HG02943 (cell line): ENCODE results near the gene VCP.

Source experiments
- ATAC-seq: cut with Tn5 transposase; IDR thresholded peaks from one replicate; pipeline ENCODE4 v1.9.1; 2021; ENCODE audit warnings: mild to moderate bottlenecking, low read depth, moderate library complexity; ENCODE audit not compliant: unreplicated experiment

The VCP gene

DNA sequence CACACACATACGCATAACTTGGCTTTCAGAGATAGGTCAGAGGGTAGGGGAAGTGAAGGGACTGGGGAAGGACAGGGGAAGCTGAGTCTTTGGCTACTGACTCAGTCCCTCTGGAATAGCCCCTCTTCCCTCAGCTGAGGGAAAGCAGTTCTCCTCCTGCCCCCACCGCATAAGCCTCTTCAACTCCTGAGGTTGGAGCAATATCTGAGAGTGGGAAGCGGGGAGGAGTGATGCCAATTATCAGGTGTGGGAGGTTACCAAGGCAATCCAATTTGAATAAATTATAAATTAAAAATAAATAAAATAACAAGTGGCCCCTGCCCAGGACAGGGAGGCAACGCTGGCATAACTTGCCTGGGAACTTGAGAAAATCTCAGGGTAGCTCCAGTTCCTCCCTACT, 32.2 kb upstream of the VCP start:
- no peak for ATAC-seq

DNA sequence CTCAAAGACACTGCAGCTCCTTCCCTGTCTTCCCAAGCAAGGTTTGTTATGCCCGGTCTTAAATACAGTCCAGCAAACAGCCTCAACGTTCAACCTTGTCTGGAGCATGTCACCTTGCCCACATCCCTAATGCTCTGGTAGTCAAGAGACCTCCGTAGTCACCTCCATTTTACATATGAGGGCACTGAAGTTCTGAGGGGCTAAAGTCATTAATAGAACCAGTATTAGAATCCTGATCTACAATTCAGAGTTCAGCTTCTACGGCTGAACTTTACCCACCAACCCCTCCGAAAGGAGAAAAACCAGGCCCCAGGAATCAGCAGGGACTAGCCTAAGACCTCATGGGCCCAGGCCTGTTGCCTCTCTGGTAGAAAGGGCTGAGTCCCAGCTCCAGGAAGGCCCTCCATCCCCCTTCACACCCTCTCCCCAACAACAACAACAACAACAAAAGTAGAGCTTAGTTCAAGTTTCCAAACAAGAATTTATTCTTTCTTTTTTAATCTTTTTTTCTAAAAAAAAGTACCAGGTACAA, 31.3 kb upstream of the VCP start:
- ATAC-seq: no peak

DNA sequence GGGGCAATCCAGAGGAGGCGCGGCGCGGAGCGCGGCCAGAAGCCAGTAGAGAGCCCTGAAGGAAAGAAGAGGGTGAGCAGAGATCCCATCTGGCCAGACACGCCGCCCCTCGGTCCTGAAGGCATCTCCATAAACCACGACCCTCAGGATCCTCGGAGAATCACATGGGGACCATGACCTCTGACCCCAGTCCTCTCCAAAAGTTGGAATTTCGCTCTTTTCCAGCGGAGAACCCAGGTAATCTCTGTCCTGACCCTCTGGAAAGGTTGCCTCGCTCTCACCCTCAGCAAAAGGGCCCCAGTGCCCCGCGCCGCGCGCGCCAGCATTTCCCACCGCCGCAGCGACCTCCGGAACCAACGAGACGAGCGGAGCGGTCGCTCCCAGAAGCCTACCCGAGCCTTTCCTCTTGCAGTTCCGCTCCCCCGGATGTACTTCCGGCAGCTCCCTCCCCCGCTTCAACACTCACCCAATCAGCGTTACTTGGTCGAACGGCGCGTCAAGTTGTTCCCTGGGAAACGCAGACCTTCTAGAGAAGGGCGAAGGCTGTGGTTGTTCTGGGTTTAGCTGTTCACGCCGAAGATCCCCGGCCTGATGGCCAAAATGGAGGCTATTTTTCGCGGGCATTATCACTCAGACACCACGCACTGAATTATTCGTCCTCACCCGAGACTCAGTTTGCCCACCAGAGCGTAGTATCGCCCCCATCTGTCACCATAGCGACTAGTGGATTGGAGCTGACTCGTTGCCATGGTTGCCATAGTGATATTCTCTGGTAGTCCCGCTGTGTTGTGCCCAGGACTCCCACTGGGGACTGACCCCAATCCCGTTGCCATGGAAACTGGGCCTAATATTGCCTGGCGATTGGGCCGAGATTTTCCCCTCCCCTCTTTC, 30.6 kb upstream of the VCP start, which contains the start of gene STOML2:
STOML2 (minus strand) TSS at position 363 of the 891 bp plus-strand sequence; CDS start at position 326, 37 bp downstream.
- peak; percentile 97 for ATAC-seq

DNA sequence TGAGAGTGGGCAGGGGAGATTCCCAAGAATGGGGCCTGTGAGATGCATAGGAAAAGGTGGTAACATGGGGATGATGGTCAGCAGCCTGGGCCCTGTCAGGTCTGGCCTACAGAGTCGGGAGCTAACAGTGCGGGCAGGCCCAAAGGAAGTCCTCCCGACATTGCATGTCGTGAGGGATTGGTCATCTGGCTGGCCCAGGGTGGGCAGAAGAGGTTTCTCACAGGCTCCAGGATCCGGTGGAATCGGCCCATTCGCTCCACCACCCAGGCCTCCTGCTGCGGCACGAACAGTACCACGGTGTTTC, 30.0 kb upstream of the VCP start:
- ATAC-seq: peak; percentile 15

DNA sequence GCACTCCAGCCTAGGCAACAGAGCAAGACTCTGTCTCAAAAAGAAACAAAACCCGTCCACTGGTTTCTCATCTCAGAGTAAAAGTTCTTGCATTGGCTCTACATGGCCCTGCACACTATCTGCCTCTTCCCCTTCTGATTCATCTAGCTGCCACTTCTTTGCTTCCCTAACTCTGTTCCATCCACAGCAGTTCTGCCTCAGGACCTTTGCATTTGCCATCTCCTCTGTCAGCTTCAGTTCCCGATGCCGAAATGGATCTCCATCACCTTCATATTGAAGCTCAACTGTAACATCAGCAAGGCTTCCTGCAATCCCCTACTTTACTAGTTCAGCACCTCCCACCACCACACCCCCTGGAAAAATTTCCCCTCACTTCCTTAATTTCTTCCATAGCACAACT, 25.1 kb upstream of the VCP start:
- ATAC-seq: no peak

DNA sequence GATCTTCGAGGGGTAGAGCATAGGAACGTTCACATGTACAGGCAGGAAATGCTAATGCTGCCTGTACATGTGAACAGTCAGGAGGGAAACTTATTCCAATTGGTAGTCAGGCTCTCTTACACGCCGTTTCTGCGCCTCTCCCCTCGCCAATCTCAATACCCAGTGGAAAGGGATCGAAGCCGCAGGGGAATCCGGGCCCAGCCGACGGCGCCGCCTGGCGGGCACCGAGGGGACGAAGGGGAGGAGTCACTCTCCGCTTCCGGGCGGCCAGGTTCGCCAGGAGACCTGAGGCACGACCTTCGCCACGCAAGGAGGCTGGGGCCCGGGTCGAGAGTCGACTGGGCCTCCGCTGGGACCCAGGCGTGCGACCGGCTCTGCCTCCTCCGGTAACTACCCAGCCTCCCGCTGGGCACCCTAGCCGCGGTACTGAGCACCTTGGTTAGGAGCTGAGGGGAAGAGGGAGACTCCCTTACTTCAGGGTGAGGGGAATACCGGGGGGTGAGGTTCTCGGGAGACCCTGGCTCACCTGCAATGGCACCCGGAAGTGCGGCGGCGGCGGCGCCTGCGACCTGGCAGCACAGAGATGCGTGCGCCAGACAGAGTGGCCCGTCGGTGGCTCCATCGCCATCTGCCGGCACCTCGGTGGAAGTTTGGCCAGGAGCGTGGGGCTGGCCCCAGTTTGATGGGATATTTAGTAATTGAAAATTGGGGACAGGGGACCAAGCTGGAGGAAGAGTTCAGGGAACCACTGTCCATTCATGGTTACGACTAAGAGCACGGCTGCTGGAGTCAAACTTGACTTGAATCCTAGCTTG, 23.8 kb upstream of the VCP start, which contains the start of gene PIGO:
PIGO (minus strand) TSS at position 557 of the 815 bp plus-strand sequence. CDS start 1,026 bp downstream, outside the sequence.
- peak; percentile 68 for ATAC-seq

DNA sequence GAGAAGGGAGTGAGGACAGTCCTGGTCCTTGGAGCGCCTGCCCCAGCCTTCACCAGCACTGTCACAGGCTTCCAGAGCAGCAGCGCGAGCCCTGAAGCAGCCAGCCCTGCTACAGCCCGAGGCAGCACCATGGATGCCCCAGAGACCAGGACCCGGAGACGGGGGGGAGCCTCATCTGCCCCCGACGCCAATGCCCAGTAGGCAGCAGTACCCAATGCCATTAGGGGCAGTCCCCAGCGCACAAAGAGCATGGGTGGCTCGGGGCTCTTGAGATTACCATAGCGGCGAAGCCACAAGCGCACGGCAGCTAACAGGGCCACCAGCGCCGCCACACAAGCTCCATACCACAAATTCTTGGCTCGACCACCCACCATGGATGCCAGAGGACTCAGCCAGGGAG, 19.1 kb upstream of the VCP start:
- ATAC-seq: no peak

DNA sequence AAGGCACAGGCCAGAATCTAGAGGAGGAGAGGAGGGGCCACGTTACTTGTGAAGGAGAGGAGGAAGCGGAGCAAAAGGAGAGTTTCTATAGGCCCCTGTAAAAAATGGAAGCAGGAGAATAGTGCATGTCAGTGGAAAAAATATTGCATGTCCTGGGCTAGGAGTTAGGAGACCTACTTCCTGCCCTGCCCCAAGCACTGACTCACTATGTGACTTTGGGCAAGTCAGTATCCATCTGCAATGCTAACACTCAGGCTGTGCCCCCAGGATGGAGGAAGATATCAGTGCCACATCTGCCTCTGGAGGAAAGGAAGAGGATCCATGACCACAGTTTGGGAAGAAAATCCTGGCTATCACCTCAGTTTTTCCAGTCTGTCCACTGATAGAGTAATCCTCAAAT, 17.0 kb upstream of the VCP start:
- ATAC-seq: no peak

DNA sequence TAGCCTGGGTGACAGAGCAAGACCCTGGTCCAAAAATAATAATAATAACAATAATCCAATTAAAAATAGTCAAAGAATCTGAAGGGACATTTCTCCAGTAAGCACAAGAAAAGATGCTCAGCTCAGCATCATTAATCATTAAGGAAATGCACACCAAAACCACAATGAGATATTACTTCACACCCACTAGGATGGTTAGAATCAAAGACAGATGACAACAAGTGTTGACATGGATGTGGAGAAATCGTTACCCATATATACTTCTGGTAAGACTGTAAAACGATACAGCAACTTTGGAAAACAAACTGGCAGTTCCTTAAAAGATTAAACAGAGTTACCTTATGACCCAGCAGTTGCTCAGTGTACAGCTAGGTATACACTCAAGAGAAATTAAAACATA, 12.7 kb upstream of the VCP start:
- ATAC-seq: no peak

DNA sequence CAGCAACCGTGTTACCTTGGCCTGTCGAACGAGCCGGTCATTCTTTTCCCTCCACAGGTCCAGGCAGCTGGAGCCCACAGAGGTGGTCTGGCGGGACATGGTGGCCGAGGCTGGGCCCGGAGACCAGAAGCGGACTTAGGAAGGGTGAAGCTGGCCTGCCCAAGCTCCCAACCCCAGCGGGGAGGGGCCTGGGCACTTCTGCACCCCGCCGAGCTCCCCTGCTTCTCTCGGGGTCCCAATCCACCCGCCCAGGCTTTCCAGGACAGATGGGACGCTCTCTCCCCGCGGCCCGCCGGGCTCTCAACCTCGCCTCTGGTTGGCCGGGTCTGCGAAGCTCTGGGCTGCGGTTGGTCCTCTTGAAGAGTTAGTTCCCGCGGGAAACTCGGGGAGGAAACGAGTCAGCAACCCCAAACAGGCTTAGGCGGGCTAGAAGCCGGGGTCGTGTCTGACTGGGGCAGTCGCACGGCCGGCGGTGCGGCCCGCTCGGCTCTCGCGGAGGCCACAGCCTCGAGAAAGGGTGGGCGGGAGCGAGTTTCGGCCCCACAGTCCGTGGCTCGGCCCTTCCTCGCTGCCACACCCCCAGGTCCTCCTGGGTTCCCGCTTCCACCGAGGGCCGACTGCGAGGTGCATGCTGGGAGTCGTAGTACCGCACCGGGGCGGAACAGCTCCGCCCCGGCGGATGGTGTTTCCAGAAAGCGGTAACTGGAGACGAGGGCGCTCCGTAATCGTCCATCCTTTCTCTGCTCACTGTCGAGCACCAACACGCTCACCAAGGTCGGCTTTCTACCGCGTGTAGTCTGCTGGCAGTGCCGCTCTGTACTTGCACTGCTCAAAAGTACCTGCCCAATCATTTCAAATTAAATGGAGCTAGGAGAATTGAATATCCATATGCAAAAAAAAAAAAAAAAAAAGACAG, 7.3 kb upstream of the VCP start, which contains the start of gene FANCG:
FANCG (minus strand) TSS at position 517 of the 916 bp plus-strand sequence; CDS start at position 99, 418 bp downstream.
- peak; percentile 85 for ATAC-seq

DNA sequence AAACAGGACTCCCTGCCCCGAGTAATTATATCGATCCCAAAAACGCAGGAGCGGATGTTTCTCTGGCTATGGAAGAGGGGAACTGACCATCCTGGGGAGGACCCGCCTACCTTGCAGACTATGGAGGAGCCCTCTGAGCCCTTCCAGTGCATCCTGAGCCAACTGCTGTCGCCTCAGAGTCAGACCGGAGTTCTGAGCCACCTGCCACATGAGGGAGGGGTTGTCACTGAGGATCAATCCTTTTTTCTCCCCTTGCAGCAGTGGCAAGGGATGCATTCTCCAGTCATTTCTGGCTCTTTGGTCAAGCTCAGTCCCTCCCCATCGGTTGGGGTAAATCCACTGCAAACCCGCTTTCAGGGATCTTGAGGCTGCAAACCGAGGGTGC, 6.6 kb upstream of the VCP start:
- ATAC-seq: no peak

DNA sequence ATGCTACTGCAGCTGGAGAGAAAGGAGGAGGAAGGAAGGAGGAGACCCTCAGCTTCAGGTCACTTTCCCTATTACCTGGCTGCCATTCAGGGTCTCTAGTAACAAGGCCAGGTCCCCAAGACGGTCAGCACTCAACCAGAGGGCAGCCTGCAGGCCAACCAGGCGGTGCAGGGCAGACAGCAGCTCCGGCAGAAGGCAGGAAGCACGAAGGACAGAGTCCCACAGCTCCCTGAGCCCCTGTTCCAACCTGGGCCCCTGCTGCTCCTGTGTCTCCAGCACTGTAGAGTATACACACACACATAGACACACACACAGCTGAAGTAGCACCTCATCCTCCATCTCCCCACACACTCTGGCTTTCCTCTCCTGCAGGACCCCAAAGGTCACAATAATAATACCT, 5.6 kb upstream of the VCP start:
- ATAC-seq: no peak

DNA sequence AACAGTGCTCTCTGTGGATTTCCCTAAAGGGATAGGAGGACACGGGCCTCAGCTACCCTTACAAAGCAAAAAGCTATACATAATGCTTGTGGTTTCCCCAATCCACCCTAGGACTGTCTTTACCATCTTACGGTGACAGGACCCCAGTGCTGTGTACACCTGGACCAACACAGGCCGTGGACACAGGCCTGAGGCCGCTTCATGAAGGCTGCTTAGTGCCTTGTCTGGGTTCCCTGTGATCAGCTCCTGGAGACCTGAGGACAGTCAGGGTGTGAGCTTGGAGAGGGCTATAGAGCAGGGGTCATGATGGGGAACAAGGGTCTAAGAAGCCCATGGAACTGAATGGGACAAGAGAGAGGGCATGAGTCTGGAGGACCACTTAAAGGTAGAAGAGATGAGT, 4.4 kb upstream of the VCP start:
- no peak for ATAC-seq

DNA sequence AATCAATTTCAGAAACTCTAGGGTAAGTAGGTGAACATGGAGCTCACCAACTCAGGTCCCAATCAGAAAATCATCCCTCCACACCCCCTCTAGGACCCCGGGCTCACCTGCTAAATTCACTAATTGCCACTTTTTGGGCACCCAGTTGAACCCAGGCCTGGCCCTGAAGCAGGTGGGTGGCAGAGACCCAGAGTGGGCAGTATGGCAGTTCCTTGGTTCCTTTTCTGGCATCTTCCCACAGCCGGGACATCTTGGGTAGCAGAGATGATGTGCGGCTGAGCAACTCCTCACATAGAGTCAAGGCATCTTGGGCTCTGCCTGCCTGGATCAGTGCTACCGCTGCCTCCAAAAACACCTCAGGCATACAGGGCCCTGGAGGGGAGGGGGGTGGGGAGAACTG, 2.9 kb upstream of the VCP start:
- no peak for ATAC-seq

DNA sequence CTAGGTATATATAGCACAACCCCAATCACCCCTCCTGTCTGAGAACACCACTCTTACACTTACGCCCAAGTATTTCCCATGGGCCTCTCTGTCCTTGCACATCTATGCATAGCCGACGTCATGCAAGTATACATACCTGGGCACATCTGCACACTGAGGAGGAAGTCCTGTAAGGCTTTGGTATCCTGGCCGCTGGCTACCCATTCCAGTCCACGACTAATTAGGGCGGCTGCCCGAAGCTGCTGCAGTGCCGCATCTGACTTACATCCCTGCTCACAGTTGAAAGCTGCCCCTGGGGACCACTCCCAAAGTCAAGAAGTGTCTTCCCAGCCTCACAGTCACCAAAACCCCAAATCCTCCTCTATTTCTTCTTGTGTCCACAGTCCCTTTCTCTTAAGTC, 2.4 kb upstream of the VCP start:
- no peak for ATAC-seq

DNA sequence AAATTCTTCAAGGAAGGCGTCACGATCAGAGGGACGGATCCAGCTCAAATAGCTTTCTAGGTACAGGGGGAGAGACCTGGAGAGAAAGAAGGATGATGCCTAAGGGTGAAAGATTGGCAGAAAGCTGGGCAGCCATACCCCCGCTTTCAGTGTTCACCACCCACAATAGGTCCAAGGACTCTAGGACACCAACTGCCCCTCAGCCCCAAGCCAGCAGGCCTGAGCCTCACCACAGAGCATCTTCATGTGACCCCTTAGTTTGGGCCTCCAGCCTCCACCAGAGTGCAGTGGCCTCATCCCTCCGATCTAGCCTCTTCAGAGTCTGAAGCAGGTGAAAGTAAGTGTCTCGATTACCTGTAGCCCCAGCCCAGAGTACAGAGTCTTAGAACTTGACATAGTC, 1.7 kb upstream of the VCP start:
- no peak for ATAC-seq

DNA sequence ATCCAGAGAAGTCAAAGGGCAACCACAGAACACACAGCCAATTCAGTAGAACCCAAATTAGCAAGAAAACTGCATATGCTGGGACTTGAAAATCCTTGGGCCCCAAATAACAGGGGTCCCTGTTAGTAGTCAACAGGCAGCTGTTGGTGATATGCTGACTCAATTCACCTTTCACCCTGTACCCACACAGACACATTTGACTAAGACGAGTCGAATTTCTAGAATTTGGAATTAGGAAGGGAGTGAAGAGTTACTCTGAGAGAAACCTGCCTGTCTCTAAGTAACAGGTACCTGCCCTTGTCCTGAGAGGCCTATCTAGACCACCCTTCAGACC, 821 bp upstream of the VCP start:
- ATAC-seq: no peak

DNA sequence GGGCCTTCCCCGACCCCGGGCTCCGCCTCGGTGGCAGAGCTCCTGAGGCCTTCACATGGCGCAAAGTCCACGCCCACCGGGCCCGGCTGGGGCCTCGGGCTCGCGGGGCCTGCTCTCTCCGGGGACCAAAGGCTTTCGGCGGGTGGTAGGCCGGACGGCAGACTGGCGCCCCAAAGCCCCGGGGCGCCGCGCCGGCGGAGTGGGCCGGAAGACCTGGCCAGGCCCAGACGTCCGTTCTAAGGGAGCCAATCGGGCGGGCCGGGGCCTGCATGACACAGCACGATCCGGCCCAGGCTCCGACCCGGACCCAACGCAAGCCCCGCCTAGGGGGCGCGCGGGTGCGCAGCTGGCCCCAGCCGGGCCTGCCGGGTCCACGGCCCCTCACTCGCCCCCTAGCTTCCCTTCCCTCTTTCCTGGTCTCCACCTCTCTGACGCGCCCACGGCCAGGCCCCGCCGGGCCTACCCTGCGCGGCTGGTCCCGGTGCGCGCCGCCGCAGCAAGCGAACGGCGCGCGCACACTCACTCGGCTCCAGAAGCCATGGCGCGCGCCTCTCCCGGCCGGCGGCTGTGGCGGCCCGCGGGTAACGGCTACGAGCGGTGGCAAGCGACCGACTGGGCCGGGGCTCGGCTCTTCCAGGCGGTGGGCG, 488 bp downstream of the VCP start:
- peak; percentile 54 for ATAC-seq

DNA sequence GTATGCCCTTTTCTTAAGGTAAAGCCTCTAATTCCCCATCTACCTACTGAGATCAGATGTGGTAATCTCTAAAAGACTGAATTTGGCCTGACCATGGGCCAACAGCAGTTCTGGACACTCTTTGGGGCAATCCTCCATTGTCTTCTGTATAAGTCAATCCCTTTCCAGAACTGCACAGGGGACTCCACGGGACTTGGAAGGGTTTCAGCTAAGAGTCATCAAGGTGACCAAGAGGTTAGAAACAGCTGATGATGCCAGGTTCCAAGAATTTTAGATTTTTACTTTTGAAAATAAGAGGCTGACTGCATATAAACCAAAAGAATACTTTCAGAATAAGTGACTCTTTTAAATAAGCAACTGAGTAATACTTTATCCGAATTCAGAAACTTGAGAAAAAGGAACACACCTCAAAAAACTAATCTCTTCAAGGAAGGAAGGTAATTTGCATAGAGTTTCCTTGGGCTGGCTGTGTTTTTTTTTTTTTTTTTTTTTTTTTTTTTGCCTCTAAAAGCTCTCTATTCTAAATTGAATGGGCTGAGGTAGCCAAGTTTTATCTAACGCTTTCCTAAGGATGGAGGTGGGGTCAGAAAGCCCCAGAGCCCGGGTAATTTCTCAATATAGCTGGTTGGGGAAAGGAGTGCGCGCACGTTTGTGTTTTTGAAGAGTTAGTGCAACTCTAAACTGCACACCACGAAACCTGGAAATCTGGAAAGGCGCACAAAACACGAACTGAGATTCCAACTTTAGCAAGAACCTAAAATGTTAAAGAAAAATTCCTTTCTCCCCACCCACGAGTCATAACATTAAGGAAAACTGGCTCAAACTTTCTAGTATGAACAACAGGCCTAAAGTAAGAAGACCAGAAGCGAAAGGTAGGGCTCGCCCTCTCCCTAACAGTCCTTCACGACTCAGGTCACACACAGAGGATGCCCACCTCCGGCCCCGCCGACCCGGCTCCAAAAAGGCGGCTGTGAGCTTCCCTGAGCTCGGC, 1.3 kb downstream of the VCP start:
- no peak for ATAC-seq
